GM12878 (cell line): Measurements from ENCODE around the gene MXI1. TPM values are rescaled to one million over a fixed set of nuclear protein-coding genes. Genes with fewer than 3 reads are reported as not detected.
A peak's percentile ranks its signal among the peaks of the same experiment; 100 is the strongest.

Source experiments
- CBFB ChIP-seq: IDR thresholded peaks from 2 replicates; pipeline ENCODE4 v1.6.1; 2016; ENCODE audit warnings: antibody characterized with exemption, low read depth
- CREB1 ChIP-seq: IDR thresholded peaks from 2 replicates; pipeline ENCODE4 v1.6.1; 2012; ENCODE audit warnings: low read depth, mild to moderate bottlenecking, inconsistent platforms
- E4F1 ChIP-seq: fragments of 450-650 bp; IDR thresholded peaks from 2 replicates; pipeline ENCODE4 v1.6.1; 2018; ENCODE audit warnings: borderline replicate concordance, mild to moderate bottlenecking; ENCODE audit not compliant: partially characterized antibody
- IKZF1 ChIP-seq: fragments of 450-650 bp; conservative IDR thresholded peaks from 2 replicates; pipeline ENCODE4 v1.6.1; 2017; ENCODE audit warnings: antibody characterized with exemption, mild to moderate bottlenecking
- JUND ChIP-seq: IDR thresholded peaks from 2 replicates; pipeline ENCODE4 v1.6.1; 2012; ENCODE audit warnings: low read depth, mild to moderate bottlenecking, low read length, improper control_type of control experiment, moderate library complexity
- MTA2 ChIP-seq: fragments of 450-650 bp; IDR thresholded peaks from 2 replicates; pipeline ENCODE4 v1.6.1; 2016; ENCODE audit warnings: low read depth, mild to moderate bottlenecking, moderate library complexity
- RAD51 ChIP-seq: fragments of 450-650 bp; IDR thresholded peaks from 2 replicates; pipeline ENCODE4 v1.6.1; 2016; ENCODE audit warnings: moderate library complexity, mild to moderate bottlenecking, inconsistent platforms
- SPI1 ChIP-seq: IDR thresholded peaks from 2 replicates; pipeline ENCODE4 v1.6.1; 2011; ENCODE audit warnings: low read depth, mild to moderate bottlenecking, low read length, moderate library complexity, borderline replicate concordance; ENCODE audit not compliant: insufficient read depth
- SREBF1 ChIP-seq: IDR thresholded peaks from 2 replicates; pipeline ENCODE4 v1.6.1; 2012; ENCODE audit warnings: mild to moderate bottlenecking, low read length
- TARDBP ChIP-seq: IDR thresholded peaks from 2 replicates; pipeline ENCODE4 v1.6.1; 2016; ENCODE audit warnings: borderline replicate concordance
- ZNF207 ChIP-seq: fragments of 450-650 bp; IDR thresholded peaks from 2 replicates; pipeline ENCODE4 v1.6.1; 2014; ENCODE audit warnings: antibody characterized with exemption, mild to moderate bottlenecking, borderline replicate concordance
- polyA plus RNA-seq, 11 experiments: library from polyadenylated mRNA; depleted of rRNA in 4 of 11; unstranded in 6 of 11; stranded (reverse) in 5 of 11; fragments of >200 nt; fragmentation: Nextera tagmentation in 4 of 11; fragmentation: Illumina TruSeq in 1 of 11; extraction: Ambion mirVana in 4 of 11; extraction: Trizol in 1 of 11; gene quantifications; 1 replicate in 1 of 11; 2 replicates in 10 of 11; pipeline versions ENCODE4 v1.2.1 to v1.2.3, GENCODE V29; 2011 to 2016; ENCODE audit warnings: inconsistent platforms in 2 of 11, missing spikeins in 2 of 11, low read depth in 1 of 11
- total RNA-seq, 4 experiments: library from RNA; depleted of rRNA in 3 of 4; stranded (reverse); fragments of >200 nt in 3 of 4; fragmentation: Illumina TruSeq in 1 of 4; extraction: Trizol in 1 of 4; gene quantifications; 2 replicates each; pipeline versions ENCODE4 v1.2.1 to v1.2.3, GENCODE V29; 2013 to 2021

Gene MXI1
- total and polyA plus RNA-seq, 10 of the 15 experiments (the other 5 are each of a cell fraction or from before 2014, with no cell fraction given): 0.23 to 8.0 (median 0.41) TPM

GRCh38 chr10:110326351-110327032 lies 119.1 kb downstream of the MXI1 start (continued):
- no peak for TF ChIP-seq CBFB
- TF ChIP-seq IKZF1: peak; percentile 46
- no peak for TF ChIP-seq TARDBP
- TF ChIP-seq CREB1: no peak
- TF ChIP-seq SPI1: peak; percentile 23; the same call in 1 of the 2 replicates
- TF ChIP-seq E4F1: no peak
- TF ChIP-seq SREBF1: no peak
- TF ChIP-seq MTA2: 0 out of 2 replicates have a peak, but pooled peaks have one; percentile 19
- no peak for TF ChIP-seq RAD51
- TF ChIP-seq ZNF207: no peak
- TF ChIP-seq JUND: no peak
